NCI-H526 (cell line): ENCODE data around the gene MORN5.

Source experiments
- DNase-seq, 2 experiments: peaks; one replicate each; lab custom pipeline; 2025; lab: John Stamatoyannopoulos, UW

The MORN5 gene

DNA sequence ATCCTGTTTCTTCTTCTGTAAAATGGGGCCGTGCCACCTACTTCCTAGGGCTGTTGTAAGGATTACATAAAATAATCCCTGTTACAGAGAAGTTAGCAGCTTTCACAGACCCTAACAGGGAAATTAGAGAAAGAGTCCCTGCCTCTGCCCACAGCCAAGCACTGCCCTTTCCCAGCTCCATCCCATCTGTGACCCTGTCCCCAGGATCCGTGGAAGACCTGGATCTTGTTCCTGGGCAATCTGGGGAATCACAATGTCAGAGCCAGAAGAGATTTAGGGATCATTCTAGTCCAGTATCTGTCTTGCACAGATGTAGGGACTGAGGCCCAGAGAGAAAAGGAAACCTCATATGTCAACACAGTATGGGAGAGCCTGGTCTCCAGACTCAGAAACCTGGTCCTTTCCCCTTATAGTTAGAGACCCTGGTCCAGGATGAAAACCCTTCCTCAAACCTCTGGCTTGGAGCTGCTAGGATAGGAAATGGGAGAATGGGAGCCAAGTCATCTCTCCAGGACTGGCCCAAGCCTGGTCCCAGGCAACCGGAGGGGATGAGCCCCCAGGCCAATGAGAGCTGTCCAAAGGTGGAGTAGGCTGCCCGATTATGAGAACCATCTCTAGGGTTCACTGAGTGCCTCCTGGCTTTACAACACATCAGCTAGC, 56.6 kb downstream of the MORN5 start:
- no peak for DNase-seq

DNA sequence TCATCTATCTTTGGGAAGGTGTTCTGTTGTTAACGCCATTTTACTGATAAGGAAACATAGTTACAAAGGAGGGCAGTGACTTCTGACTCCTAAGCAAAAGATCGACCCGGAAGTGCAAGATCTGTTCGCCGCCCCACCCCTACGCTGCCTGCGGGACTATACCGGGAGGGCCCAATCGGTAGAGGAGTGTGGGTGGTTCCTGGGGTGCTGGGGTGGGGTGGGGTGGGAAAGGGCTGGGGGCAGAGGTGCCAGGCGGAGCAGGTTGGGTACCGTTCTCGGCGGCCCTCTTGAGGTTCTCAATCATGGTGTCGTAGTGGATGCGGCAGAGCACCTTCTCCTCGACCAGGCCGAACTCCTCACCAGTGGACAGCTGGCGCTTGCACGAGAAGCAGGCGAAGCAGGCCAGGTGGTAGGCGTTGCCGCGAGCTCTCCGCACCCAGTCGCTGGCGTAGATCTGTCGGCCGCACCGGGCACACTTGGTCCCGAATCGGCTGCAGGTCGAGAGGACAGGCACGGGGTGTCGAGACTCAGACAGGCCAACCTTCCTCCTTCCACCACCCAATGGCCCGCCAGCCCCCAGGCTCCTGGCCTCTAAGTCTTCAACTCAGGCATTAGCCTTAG, 57.2 kb downstream of the MORN5 start:
- DNase-seq, result no peak

DNA sequence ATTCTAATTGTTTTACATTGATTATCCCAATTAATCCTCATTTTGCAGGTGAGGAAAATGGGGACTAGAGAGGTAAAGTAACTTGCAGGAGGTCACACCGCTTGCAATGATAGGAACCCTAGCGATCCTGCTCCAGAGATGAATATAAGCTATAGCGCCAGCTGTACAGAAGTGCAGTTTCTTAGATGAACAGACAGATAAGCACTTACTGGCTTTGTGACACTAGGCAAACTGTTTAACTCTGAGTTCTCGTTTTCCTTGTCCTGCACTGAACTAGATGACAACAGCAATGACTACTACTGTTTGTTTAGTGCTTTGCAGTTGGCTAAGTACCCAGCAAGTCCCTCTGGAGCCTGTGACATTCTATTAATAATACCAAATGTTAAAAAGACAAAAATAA, 57.9 kb downstream of the MORN5 start:
- no peak for DNase-seq

DNA sequence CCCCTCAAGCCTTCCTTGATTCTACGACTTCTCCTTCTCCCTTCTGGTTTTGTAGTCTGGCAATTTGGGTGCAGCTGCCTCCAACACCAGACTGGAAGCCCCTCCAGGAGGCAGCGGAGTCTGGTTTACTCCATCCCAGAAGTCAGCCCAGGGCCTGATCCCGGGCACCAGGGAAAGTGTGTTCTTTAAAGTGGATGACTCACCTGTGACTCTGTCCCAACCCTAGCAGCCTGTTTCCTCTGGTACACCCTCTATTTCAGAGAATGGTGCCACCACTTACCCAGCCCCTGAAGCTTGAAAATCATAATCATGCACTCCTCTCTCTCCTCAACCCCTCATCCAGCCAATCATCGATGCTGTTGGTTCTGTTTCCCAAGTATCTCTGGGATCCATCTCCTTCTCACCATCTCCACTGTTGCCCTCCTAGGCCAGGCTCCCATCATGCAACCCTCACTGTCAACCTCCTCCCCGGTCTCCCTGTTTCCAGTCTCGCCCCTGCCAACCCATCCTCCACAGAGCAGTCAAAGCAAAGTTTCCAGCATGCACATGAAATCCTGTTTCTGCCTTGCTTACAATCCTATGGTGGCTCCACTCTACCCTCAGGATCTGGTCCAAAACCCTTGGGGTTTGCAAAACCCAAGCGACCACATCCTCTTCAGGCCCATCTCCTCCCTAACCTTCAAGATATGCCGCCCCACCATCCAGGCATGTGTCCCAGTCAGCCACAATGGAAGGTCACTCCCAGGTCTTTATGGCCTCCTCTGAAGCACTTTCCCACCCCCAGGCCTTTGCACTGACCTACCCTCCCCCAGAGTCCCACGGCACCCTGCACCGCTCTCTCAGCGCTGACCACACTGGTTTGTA, 58.6 kb downstream of the MORN5 start:
- no peak for DNase-seq

DNA sequence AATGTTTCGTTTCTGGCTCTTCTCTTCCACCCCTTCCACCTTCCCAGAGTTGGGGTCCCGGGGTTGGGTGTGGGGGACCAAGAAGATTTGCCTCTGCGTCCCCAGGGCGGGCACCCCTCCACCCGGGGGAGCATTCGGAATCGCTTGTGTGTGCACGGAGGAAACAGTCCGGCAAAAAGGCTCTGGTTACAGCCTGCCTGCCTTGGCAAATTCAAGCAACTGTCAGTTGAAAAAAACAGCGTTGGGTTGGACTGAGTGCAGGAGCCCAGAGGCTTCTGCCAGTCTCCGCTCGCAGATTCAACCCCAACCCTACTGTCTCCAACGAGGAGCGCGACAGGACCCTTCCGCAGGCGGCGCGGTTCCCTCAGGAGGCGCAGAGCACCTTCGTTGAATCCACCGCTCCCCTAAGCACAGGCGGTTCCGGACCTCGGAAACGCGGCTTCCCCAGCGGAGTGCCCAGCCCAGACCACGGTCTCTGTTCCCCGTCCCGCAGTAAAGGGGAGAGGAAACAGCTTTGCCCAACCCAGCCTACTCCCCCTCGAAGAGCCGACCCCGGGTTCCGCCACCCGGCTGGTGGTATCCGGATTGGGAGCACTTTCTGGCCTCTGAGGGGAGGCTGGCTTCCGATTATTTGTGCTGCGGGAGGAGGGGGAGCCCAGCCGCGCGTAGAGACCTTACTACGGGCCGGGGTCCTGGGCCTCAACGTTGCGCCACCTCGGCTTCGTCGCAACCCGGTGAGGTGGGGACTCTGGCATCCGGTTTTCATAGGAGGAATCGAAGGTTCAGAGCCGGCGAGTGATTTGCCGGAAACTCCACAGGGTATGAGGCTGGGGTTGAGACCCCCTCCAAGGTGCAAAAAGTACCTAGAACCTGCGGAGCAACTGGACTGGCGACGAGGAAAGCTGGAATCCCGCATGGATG, 59.5 kb downstream of the MORN5 start:
- DNase-seq, result no peak

DNA sequence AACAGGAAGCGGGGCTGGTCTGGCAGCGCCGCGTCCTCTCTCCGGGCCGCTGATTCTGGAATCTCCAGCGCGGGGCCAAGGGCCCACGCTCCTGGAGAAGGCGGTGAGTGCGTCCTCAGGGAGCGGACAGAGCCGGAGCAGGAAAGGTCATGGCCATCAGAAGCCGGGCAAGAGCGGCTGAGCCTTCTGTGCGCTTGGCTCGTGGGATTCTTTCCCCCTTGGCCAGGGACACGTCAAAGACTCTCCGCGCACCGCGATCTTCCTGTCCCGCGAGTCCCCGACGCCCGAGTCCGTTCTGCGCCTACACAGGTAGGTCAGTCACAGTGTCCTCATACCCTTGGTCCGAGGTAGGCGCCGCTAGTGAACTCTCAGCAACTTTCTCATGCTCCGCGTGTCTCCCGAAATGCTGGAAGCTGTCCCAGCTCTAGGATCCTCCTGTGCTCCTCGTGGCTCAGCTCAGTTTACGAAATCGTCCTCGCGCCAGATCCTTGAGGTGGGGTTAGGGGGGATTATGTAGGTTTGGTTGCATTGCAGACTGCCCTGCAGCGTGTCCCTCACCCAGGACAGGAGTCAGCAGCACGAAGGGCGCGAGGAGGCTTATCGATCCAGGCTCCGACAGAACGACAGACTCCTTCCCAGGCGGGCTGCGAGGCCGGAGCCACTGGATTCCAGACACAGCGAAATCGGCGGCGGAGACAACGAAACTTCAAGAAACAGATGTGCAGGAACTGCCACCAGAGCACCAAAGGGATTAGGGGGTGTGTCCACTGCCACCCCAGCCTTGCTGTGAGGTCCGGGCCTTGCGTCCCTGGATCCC, 60.4 kb downstream of the MORN5 start:
- no peak for DNase-seq

DNA sequence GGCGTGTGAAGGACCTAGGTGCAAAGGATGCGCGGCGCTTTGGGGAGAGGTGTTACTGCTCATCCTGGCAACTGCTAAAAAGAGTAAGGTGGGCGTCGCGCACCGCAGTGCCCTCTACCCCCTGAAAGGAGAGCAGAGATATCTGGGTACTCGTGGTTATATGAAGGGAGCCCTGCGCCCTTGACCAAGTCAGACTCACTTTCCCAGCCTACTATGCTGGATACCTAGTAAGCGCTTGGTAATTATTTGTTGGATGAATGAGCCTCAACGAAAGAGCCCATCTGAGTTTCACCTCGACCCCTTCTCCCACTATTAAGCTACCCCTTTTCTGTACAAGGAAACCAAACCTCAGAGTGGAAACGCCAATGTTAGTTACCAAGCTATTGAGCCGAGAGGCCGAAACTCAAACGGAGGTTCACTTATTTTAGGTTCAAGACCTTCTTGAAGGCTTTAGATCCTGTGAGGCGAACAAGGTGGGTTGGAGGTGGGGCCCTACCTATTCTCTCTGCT, 61.0 kb downstream of the MORN5 start:
- no peak for DNase-seq

DNA sequence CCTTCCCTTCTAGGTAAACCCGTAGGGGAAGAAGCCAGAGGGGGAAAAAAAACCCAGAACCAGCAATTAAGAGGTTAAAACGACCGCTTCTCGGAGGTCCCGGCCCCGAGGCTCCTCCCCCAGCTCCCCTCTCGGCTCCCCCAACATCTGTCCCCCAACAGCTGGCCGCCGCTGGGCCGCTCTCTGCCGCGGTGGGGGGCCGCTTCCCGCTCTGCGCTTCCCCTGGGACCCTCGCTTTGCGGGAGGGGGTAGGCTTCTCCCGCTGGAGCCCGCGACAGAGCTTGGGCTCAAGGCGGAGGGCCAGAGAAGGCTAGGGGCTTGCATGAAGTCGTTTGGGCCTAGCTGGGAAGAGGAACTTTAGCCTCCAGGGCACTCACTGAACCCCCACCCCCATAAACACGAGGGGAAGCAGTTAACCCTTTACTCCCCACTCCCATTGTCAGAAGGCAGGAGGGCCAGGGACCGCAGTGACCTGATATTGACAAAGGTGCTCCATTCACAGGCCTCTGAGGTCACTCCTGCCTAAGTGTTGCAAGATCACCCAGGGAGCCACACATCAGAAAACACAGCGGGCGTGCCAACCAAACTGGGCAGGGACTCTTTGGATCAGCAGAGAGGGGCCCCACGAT, 61.6 kb downstream of the MORN5 start:
- no peak for DNase-seq

DNA sequence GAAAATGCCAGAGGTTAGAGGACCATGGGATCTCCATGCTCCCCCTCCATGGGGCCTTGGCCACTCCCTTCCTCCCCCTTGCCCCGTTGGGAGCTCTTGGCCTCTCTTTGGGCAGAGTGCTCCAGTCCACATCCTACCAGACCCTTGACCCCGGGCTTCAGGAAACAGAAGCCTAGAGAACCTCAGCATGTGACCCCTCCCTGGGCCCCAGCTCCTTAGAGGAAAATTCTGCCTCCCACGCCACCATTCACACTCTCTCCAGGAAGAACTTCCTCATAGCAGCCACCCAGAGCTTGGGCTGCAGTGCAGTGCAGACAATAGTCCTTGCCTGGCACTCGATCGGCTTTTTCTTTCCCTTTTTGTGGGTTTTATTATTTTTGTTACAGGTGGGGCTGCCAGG, 63.1 kb downstream of the MORN5 start:
- DNase-seq, result no peak

DNA sequence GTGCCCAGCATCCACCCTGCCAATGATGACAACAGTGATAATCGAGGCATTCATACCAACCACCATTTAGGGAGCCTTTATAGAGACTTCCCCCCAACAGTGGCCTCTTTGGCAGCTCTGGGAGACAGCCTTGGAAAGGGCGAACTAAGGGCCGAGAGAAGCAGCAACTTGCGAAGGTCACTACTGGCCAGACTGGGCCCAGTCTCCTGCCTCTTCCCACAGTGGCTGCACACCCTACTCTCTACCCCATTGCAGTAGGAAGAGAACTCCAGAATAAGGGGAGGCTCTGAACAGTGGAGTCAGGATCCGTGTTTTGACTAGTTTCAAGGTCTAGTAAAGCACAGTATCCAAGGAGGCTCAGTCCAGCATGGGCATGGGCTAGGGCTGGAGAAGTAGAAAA, 63.7 kb downstream of the MORN5 start:
- DNase-seq, result no peak

DNA sequence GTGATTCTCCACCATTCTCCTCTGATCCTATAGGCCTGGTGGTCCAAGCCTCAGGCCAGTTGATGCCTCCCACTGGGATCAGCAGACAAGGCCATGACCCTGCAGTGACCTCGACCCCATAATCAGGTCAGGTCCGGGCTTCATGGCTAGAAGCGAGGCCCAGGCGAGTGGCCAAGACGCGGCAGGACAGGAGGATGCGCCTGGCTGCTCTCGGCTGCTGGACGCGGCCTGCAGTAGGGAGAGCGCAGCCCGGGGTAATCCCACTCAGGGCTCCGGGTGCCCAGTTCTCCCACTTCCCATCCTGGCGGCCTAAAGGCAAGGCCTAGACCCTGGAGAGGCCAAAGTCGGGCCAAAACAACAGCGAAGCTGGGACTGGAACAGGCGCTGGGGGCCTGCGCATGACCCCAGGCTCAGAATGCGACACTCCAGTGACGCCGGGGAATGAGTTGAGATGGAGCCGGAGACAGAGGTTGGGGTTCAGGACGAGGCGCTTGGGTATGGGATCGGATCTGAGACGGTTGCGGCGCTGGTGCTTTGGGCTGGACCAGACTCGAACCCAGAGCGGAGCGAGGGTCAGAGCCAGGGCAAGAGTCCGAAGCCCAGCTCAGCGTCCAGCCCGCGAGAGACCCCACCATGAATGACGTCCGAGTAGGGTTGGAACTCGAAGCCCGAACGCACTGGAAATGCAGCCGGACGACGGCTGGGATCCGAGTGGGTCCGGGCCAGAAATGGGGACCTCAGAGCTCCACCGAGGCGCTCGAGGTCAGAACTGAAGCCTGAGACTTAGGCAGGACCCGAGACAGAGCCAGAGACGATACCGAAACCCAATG, 65.8 kb downstream of the MORN5 start:
- no peak for DNase-seq

DNA sequence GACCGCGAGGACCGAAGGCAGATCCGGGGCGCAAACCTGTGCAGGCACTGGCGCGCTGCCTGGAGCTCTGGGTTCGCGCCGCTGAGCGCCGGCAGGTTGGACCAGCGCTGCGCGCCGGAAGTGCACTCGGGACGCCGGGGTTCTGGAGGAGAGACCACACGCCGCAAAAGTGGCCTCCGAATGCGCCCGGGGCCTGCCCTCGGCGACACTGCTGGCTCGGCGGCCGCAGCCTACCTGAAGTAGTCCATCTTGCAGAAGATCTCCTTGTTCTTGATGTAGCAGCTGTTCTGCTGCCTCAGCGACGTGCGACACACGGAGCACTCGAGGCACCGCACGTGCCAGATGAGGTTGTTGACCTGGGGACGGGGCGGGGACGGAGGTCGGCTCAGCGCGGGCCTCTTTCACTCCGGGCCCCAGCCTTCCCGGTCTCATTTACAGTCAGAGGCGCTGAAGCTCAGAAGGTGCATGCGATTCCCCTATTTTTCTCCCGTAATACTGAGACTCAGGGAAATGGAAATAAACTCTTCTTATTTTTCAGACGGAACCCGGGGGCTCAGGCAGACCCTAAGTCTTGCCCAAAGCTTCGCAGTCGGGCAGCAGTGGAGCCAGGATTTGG, 66.5 kb downstream of the MORN5 start:
- no peak for DNase-seq

DNA sequence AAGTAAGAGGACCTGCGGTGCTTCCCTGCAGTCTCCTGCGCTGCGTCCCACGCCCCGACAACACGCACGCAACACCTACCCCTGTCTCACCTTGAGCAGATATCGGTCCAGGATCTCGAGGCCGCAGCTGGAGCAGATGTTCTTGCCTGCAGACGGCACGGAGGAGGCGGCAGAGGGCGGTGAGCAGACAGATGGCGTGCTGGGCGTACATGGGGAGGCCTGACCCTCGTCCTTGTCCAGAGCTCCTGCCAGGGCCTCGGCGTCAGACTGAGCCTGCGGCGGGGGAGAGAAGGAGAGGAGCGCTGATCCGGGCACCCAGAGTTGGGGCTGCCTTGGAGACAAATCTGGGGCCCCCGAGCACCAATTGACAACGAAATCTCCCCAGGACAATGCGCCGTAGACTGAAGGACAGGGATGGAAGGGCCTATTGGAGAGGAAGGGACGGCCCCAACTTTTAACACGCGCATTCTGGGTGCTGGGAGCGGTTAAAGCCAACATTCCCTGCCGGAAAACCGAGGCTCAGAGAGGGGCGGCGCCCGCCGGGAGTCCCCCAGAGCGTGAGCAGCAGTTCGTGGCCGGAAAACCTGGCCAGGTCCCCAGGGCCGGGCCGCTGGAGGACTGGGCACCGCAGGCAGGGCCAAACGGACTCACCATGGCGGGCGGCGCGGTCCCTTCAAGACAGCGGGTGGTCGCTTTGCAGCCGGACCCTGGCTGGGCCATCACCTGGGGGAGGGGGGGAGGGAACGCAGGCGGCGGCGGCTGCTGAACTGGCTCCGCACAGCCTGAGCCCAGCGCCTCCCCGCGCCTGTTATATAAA, 67.3 kb downstream of the MORN5 start:
- DNase-seq, result peak in 1 of 2 experiments; percentile 27

DNA sequence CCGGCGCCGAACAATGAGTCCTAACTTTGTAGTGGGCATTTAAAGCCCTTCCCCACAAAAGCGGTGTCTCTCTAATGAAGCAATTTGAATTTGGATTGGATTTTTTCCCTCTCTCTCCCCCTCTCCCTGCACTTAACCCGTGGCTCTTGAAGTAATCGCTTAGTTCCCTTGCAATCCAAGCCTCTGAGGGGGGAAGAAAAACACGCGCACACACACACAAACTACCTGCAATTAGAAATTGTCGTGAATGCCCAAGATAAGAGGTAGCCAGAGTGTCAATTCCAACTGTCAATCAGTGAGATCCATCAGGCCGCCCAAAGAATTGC, 67.8 kb downstream of the MORN5 start:
- DNase-seq, result no peak

DNA sequence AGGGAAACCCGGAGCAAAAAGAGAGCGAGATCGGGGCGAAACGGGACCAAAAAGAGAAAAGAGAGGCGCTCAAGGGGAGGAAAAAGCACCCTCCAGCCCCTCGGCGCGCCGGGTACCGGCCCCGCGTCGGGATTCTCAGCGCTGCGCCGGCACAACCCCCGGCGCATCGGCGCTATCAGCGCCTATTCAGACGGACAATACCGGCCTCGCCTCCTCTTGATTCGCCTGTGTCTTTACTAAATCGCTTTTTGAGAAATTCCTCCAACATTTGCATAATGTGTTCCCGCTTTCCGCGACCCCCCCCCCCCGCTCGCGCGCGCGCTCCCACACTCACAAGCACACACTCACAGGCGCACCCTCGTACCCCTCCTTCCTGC, 68.5 kb downstream of the MORN5 start:
- peak in 1 of 2 experiments; percentile 54 for DNase-seq

DNA sequence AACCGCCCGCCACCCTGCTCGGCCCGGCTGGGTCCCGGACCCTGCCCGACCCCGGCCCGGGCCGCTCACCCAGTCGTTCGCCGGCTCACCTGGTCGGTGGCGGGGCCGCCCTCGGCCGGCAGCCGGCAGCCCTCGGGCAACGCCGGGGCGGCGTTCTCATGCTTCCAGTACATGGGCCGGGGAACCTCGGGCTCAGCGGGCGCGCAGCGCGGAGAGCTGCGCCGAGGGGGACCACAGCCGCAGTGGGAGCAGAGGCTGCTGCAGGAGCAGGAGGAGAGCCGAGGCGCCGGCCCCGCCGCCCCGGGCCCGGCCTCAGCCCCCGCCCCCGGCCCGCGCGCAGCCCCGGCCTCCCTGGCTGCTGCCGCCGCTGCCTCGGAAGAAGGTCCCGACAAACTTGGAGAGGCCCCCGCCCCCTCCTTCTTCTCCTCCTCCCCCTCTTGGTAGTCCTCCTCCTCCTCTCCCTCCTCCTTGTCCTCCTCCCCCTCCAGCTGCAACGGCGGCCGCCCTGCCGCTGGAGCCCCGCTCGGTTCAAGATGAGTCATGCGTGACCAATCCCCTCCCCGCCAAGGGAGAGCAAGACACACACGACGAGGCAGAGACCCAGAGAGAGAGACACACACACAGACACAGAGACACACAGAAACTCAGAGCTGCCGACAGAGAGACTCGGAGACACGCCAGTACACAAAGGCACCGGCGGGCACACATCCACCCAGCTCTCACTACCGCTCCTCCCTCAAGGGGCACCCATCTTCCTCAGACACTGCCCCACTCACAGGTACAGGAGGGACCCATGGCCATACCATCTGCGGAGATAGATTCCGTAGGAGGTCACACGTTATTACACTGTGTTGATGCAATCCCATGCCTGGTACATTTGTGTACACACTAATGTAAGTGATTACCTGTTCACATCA, 69.1 kb downstream of the MORN5 start, which contains the start of gene LHX6:
Gene LHX6 (minus strand): TSS at position 390 of the 917 bp plus-strand sequence. CDS start 217 bp downstream, at position 173.
- DNase-seq, result peak in 1 of 2 experiments; percentile 58

DNA sequence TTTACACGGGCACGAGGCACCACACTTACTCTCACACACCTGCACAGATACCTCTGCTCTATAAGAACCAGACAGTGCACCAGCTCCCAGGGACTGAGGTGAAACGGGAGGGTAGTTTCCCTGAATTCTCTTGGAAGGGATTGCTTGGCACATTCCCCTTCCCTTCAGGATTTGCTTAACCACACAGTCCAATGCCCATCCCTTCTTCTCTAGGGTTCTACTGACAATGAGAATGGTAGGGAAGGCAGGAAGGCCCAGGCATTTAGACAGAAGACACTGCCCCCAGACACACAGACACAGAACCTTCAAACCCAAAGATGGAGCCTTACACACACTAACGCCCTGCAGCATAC, 69.8 kb downstream of the MORN5 start:
- DNase-seq, result peak; percentile 29 to 54
